ENCODE data around the gene C17orf58.
"Not testable (repeated sequence)": the region's sequence is repeated elsewhere in the genome, so short reads cannot be mapped to it uniquely, and the experiment has no call there.

Gene C17orf58

DNA sequence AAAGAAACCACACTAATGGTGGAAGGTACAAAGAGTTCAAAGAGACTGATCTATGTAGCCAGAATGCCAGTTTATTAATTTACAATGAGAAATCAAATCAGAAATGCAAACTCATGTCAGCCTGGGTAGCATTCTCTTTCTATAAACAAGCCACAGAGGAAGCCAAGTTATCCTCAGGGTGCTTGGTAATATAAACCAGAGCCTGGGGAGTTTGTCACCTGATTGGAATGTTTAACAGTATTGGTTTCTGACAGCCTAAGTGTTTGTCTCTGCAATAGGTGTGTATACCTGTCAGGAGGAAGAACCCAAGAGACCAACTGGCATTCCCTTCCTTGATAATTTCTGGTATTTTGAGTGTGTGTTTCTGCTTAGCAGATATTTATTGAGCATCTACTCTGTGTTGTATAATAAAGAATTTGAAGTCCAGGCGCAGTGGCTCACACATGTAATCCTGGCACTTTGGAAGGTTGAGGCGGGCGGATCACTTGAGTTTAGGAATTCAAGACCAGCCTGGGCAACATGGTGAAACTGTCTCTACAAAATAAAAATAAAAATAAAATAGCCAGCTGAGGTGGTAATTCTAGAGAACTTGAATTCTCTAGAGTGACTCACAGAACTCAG lies 3.1 kb upstream of the C17orf58 start:
- DNase-seq = no peak

DNA sequence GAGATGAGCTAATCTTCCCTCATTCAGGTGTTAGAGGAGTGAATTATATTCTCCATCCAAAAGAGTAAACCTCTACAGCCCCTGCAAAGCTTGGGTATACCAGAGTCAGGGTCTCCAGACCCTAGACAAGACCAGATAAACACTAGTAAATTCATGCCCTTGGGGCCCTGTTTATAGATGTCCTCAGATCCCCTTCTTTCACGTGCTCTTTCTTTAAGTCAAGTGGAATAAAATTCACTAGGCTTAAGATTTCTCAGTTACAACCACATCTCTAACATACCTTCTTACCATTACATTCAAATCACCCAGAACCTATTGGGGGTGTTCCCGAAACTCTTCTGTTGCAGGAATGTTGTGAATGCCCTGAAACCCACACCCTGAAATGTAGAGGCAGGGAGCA lies 2.2 kb upstream of the C17orf58 start:
- no peak for DNase-seq

DNA sequence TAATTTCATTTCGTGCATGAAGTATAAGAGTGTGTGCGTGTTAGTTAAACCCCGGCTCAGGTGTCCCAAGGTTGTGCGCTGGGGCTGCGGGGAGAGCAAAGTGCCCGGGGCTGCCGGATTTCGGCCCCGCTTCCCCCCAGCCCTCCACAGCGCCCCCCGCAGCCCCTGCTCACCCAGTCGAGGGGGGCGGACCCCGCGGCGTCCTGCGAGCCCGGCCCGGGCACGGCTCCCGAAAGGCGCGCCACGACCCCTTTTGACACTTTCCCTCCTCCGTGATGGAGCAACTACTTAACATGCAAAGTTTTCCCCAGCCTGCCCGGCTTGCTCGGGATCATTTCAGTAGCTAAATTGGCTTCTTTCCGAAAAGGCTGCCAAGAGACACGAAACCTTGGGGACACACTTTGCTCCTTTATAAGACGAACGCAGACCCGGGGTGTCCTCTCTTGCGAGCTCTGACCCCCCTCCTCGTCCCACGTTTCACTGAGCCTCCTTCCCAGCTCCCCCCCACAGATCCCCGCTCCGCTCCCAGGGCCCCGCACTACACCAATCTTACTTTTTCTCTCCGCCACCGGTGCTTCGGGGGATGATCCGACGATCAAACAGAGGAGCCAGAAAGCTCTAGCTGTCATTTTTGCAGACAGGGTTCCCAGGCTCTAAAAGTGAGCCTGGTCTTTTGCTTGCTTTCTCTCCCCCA lies 552 bp downstream of the C17orf58 start:
- DNase-seq = no peak

DNA sequence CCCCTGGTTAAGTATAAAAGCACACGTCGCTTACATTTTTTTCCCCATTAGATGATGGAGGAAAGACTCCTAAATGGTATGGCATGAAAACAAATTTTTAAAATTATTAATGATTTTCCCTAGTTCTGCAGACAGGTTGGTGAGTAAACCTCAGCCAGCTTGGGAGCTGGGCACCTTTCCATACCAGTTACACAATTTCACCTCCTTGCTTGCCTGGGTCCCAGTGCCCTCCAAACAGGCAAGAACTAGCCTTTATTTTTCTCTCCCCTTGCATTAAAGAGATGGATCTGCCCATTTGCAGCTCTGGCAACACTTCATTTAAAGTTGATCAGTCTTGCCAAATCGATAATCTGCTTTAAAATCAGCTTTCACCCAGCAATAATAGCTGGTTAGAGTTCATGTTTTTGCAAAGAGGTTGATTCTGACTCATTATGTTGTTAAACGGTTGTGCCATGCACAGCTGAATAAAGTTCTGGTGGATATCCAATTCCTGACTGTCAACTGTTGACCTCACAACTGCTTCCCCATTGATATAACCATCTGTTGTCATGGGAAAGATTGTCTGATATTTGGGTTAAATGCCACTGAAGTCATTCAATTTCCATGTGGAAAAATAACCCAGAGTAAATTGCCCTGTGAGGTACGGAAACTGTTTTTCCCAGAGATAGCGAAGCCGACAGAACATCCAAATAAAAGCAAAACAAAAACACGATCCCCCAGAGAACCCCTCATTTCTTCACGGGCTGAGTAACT lies 1.3 kb downstream of the C17orf58 start:
- no peak for DNase-seq

DNA sequence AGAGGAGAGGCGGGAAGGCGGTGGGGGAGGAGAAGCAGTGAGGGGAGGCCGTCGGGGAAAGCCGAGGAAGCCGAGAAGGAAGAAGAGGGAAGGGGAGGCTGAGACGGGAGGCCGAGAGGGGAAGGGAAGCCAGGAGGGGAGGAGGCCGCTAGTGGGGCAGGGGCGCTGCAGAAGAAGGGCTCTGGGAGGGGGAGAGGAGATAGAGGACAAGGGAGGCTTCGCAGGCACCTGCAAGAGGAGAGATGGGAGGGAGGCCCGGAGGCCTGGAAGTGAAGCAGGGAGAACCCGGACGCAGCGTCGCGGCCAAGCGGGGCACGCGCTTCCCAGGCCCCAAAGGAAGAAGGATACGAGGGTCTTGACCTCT lies 2.3 kb downstream of the C17orf58 start:
- DNase-seq = no peak

DNA sequence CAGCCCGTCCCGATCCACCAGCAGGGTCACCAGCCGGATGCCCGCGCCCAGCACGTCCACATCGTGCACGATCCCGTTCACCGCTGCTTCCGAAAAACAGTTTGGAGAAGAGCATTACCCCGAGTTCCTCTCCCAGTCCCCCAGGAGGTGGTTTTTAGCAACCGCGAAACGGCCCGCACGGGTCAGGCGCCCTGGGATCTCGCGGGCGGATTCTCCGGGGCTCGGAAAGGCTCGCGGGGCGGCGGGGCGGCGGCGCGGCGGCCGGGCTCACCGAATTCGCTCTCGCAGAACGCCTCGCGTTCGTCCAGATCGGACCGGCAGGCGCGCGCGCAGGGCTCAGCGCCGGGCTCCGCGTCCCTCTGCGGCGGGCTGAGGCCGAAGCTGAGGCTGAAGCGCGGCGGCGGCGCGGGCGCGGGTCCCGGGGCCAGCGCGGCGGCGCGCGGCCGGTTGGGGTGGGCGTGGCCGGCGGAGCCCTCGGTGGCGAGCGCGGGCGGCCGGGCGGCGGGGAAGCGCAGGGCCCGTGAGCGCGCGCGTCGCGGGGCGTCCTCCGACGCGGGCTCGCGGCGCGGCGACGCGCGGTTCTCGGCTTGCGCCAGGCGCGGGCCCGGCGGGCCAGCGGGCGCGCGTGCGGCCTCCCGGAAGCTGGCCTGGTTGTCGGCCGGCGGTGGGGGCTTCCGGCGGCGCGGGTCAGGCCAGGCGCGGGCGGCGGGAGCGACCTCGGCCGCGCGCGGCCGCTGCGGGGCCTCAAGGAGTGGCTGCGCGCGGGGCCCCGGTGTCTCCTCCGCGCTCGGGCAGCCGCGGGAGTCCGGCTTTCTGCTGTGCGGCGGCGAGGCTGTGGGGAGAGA lies 2.9 kb downstream of the C17orf58 start:
- DNase-seq = peak; percentile 53

DNA sequence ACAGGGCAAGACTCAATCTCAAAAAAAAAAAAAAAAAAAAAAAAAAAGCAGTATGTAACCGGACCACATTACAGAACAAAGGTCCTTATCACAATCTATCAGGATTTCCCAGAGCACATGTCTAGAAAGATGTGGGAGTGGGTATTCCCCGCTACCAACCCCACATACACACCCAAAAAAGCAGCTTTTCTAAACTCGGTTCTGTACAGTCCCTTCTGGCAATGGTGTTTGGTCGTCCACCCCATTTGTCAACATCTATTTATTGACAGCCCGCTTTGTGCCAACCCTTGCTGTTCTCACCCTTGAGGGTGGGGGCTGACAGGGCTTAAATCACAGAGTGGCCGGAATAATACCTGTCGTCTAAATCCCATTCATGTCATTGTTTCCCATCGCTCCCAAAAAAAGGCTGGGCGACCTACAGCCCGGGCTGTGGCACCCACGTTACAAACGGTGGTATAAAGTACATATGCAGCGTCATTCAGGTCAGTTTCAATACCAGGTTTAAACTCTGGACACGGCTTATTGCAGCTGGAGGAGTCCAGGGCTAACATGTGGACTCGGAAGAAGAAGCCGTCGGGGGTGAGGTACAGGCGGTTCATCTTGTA lies 3.6 kb downstream of the C17orf58 start:
- no peak for DNase-seq

DNA sequence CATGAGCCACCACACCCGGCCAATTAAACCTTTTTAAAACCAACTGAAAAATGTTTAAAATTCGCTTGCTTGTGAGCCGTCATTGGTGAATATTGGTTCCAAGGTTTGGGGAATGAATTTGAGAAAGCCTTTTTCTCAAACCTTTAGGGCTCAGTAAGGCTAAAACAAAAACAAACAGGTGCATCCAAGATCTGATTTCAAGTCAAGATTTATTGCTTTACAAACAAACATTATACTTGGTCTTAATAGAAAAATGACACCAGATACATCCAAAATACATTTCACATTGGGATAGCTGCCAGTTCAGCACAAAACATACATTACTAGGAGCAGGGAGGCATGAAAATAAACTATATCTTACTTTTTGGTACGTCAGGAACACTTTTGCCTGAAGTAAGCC lies 5.4 kb downstream of the C17orf58 start:
- no peak for DNase-seq

DNA sequence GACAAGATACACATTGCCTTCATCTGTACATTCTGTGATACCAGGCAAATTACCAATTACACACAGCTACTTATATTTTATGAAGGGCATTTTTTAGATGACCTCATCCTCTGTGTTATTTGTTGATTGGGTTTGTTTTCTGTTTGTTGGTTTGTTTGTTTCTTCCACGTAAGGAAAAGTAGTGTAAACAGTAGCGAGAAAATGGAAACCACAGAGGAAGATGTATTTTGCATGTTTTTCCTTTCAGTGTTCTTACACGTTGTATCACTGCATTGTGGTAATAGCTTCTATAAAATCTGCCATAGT lies 12.9 kb downstream of the C17orf58 start:
- DNase-seq = no peak

DNA sequence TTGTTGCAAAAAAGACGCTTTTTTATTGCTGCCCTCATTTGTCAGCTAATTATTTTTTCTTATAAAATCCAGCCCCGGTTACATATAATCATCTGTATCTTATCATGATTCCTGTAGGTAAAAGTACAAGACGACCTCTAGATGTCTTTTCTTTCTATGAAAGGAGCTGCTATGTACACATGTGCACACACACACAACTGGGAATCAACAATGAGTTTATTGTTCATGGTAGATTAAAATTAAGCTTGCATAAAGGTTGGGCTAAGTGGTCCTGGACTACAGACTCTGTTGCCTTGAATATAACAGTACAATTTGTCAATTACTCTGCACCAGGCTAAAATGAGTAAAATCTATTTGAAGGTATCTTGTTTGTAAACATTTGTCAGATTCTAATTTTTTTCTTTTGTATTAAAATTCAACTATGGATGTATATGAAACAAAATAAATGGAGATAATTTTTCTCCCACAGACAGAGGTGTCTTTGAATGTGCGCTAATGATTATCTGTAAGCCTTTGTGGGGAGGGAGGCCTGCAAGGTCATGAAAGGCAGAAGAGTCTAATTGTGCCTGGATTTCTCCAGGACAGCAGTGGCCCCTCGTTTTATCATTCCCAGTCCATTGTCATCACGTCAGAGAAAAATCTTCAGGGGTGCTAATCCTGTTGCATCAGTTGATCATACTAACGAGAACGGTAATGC lies 13.4 kb downstream of the C17orf58 start:
- DNase-seq = no peak

DNA sequence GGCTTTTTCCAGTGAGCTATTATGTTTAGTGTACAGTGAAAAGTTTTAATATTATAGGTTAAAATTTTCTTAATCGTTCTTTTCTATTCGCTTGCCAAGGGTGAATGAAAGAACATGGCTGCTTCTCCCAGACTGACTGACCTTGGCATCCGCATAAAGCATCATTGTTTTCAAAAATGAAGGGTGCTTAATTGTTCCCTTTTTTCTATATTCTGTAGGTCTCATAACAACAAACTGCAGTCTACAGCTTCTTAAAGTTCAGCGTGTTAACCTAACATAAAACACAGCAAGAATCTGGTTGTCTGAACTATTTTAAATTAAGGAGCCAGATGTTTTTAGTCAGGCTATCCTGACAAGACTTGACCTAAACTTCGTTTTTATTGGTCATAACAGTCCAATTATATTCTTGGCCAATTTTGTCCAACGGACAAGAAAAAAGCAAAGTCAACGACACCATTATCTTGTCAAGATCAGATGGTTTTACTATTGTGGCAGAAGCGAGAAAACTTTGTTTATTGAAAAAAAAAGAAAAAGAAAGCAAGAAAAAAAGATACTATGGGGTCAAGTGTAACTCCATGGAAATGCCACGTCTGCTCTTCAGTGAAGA lies 14.1 kb downstream of the C17orf58 start:
- no peak for DNase-seq

DNA sequence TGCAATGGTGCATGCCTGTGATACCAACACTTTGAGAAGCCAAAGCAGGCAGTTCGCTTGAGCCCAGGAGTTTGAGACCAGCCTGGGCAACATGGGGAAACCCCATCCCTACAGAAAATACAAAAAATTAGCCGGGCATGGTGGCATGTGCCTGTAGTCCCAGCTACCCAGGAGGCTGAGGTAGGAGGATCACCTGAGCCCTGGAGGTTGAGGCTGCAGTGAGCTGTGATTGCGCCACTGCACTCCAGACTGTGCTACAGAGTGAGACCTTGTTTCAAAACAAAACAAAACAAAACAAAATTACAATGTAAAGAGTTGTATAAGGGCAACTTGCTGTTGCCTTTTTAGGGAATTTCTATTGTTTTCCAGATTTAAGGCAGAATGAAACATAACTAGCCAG lies 15.4 kb downstream of the C17orf58 start:
- not testable (repeated sequence) for DNase-seq

DNA sequence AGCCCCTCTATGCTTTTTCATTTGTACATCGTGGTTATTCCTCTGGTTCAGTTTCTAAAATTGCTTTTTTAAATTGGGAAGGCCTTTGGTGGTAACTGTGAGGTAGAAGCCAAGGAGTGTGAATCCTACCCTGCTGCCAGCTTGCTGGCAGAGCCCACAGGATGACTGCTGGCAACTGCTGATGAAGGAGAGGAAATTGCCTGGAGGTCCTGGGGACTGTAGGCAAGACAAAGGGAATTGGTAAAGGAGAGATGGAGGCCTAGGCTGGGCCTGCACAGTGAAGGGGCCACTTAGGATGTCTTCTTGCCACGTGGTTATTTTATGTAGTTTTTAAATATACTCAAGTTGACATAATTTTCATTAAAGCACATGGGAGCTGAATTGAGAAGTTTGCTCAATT lies 15.8 kb downstream of the C17orf58 start:
- no peak for DNase-seq

DNA sequence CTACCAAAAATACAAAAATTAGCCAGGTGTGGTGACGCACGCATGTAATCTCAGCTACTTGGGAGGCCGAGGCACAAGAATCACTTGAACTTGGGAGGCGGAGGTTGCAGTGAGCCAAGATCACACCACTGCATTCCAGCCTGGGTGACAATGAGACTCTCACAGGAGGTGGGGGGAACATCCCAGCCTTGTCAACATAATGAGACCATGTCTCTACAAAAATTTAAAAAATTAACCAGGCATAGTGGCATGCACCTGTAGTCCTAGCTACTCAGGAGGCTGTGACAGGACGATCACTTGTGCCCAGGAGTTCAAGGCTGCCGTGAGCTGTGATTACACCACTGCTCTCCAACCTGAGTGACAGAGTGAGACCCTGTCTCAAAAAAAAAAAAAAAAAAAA lies 20.0 kb downstream of the C17orf58 start:
- not testable (repeated sequence) for DNase-seq

DNA sequence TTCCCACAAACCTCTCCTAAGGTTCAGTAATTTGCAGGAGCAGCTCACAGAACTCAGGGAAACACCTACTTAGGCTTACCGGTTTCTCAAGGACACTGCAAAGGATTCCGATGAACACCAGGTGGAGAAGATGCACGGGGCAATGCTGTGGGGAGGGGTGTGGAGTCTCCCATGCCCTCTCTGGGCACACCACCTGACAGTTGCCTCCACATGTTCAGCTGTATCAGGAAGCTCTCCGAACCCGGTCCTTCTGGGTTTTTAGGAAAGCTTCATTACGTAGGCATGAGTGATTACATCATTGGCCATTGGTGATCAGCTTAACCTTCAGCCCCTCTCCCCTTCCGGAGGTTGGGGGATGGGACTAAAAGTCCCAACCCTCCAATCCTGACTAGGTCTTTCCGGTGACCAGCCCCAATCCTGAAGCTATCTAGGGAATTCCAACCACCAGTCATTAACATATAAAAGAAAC lies 21.6 kb downstream of the C17orf58 start:
- no peak for DNase-seq

DNA sequence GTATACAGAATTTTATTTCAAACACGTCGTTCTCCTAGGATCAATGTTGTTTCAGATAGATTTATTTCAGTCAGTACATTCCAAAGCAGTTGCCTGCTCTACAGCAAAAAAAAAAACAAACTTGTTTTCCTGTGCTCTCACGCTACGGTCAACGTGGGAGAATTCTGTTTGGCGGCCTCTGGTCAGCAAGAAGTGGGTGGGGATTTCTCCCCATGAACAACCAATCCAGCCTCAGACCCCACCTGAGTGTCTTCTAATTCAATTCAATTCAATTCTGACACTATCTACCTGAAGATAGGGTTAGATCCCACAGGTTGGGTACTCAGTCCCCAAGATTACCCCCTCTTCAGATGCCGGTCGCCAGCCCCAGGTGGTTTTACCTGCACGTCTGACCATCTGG lies 22.1 kb downstream of the C17orf58 start:
- no peak for DNase-seq

DNA sequence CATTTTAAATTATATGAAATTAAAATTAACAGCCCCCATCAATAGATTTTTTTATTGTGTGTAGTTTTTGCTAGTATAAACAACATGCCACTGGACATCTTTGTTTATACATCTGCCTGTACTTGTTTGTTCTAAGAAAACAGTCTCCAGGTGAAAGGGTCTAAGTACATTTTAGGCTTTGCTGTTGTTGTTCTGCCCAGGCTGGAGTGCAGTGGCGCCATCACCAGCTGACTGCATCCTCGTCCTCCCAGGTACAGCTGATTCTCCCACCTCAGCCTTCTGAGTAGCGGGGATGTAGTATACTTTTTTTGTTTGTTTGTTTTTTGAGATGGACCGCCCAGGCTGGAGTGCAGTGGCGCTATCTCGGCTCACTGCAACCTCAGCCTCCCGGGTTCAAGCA lies 25.5 kb downstream of the C17orf58 start:
- peak; percentile 16 for DNase-seq

DNA sequence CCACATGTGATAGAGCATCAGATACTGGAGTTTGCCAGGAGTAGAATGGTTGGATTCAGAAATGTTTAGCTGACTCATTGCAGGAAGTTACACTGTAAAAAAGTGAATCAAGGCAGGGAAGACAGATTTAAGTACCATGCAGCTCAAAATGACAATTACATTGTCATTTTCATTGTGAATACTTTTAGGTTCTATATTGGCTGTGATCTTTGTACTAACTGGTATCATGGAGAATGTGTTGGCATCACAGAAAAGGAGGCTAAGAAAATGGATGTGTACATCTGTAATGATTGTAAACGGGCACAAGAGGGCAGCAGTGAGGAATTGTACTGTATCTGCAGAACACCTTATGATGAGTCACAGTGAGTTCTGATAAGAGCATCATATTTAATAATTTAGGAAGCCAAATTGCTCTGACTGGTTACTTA lies 33.1 kb downstream of the C17orf58 start:
- peak; percentile 18 for DNase-seq

DNA sequence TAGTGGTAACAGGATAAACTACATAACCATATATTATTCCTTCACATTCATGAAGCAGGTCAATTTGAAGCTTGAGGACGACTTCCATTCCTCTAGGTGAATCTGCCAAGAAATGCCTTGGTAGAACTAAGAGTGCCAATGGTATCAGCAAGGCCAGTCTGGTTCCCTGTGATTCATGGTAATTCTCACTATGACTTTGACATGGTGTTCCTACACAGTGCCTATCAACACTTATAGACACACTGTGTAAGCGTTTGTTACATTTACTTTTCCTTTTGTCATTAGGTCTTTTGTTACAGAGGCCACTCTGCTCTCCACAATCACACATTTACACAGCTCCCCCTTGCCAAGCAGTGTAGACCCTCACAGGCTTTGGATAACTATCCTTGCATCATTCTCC lies 34.1 kb downstream of the C17orf58 start:
- DNase-seq = not testable (repeated sequence)

DNA sequence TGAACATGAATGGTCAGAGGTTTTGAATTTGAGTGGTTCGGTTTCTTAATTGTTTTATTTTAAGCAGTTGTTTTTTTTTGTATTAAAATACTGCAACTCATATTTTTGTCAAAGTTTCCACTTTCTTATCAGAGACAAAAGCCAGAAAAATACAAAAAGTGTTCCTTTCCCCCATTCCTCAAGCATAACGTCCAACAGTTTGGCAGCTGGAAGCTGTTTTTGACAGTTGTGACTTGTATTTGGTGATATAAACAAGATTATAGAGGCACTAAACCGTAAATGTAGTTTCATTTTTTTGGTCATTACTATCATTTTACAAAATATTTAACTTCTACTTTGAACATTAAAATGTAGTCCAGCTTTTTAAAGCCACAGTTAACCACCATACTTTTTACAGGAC lies 36.0 kb downstream of the C17orf58 start:
- not testable (repeated sequence) for DNase-seq

DNA sequence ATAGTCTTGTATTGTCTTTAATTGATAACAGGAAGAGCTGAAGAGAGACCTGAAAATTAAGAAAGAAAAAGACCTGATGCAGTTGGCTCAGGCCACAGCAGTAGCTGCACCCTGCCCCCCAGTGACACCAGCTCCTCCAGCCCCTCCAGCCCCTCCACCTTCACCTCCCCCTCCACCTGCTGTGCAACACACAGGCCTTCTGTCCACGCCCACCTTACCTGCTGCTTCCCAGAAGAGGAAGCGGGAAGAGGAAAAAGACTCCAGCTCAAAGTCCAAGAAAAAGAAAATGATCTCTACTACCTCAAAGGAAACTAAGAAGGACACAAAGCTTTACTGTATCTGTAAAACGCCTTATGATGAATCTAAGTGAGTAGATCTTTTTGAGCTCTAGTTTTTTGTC lies 36.8 kb downstream of the C17orf58 start:
- DNase-seq = no peak

DNA sequence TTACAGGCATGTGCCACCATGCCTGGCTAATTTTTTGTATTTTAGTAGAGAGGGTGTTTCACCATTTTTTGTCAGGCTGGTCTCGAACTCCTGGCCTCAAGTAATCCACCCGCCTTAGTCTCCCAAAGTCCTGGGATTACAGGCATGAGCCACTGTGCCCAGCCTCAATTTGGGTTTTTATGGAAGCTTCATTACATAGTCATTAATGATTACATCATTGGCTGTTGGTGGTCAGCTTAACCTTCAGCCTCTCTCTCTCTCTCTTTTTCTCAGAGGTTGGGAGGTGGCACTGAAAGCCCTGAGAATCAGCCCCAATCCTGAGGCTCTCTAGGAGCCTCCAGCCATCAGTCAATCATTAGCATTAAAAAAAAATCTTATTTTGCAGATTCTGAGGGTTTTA lies 45.3 kb downstream of the C17orf58 start:
- no peak for DNase-seq

Measured in DMS153 (cell line).